Stimulated activated CD4-positive, alpha-beta T cell treated with anti-CD3 and anti-CD28 coated beads, Interleukin-1b, Interleukin-23, amount 100 ng/mL, for 48 hours (primary cell): Measurements from ENCODE around the gene PRR7.

ENCODE experiments used
- DNase-seq: peaks from one replicate; pipeline ENCODE4 v3.0.0-alpha.2; 2020

PRR7 gene

GRCh38 chr5:177502886-177503285 lies 56.3 kb downstream of the PRR7 start:
- DNase-seq: no peak

GRCh38 chr5:177503351-177504085 lies 56.9 kb downstream of the PRR7 start:
- no peak for DNase-seq

DNA sequence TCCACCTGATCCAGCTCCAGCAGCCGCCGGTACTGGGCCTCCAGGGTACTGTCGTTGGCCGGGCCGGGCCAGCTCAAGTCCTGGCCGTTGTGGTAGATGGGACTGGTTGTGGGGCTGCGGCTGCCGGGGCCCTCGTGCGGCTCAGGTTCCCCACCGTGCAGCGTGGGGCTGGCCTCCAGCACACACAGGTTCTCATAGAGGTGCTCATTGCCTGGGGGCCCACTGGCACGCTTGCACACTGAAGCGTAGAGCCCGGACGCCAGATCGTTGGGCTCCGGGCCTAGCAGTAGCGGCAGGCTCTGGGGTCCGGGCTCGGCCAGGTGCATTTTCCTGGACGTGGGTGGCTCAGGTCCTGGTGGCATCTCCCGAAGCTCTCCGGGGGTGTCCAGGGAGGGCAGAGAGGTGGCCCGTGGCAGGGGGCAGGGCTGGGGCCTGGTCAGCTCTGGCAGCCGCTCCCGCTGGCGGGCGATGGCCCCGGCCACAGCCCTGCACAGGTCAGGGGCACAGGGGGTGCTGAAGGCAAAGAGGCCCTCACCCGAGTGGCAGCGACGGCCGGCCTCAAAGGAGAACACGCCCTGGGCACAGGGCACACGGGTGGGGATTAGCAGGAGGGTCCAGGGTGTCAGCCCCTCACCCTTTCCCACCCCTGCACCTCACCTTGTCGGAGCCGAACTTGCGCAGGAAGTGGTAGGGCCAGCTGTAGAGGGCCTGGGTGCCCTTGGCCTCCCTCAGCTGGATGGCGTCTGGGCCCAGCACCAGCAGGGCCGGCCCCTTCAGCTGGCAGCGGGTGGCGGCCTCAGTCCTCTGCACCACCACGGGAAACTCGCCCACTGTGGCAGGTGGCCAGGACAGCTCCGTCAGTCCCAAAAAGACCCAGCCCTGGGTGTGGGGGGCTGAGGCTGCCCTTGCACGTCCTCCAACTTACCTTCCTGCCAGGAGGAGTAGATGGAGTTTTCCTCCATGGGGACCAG lies 57.8 kb downstream of the PRR7 start:
- DNase-seq: no peak

GRCh38 chr5:177505075-177505474 lies 58.5 kb downstream of the PRR7 start:
- DNase-seq: no peak
